Inferior parietal cortex (tissue), 1 donor: ENCODE measurements around the gene OR4E2.
"Not testable (repeated sequence)": the region's sequence is repeated elsewhere in the genome, so short reads cannot be mapped to it uniquely, and the experiment has no call there.

Experiments used
- DNase-seq: peaks from one replicate; pipeline ENCODE4 v3.0.0-alpha.2; 2016; ENCODE audit errors: extremely low spot score

The OR4E2 gene

GRCh38 chr14:21697662-21698061 lies 44.0 kb downstream of the OR4E2 start:
- DNase-seq = not testable (repeated sequence)

GRCh38 chr14:21698538-21698937 lies 44.9 kb downstream of the OR4E2 start:
- DNase-seq = not testable (repeated sequence)

DNA sequence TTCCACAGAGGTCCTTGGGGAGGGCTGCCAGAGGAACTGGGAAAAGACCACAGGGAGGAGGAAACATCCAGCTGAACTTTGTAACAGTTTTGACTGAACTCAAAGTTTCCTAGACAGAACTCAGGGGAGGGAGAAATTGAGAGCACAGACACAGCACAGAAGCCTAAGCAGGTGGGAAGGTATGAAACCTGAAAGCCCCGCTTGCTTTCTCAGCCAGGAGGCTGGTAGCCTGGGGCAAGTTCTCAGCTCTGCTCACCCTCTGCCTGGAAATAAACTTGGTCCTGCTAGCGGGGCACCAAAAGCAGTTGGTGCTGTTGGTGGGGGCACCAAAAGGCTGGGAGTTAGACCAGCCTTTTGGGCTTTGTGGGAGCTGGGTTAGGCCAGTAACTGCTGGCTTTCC lies 45.9 kb downstream of the OR4E2 start:
- DNase-seq = no peak

GRCh38 chr14:21702316-21702715 lies 48.7 kb downstream of the OR4E2 start:
- DNase-seq = no peak

DNA sequence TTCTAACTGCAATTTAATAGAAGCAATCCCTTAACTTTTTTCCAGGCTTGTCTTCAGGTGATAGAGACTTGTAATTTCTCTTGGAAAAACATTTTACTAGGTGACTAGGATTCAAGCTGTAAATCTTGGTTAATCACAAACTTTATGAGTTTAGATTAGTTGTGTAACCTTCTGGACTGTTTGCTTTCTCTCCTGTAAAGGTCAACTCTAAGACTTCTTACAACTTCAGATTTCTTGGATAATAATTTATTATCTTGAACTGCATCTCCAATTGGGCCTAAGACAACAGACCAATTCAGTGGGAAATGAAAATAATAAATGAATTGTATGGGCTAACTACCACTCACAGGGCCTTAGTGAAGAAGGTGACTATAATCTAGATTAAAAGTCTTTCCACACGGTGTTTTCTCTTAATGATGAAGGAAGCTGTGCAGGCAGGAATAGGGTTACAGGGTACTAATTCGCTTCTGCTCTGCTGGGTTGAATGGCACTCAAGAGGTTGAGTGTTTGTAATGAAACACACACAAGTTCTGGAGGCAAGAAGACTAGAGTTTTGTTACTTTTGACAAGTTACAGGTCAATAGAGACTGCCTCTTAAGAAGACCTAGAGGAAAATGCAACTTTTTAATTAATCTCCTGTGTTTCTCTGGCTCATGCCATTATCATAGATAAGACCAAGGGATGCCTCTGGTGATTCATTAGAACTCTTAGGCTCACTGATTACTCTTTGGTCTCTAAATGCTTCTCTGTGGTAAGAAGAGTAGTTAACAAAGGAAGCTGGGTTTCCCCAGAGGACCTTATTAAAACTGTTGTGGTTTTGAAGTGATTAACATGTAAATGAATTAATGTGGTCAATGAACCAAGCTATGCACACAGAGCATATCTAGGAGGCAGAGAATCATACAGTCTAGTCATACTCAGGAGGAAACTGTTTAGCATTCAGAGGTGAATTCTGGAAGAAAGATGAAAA lies 50.0 kb downstream of the OR4E2 start:
- no peak for DNase-seq

DNA sequence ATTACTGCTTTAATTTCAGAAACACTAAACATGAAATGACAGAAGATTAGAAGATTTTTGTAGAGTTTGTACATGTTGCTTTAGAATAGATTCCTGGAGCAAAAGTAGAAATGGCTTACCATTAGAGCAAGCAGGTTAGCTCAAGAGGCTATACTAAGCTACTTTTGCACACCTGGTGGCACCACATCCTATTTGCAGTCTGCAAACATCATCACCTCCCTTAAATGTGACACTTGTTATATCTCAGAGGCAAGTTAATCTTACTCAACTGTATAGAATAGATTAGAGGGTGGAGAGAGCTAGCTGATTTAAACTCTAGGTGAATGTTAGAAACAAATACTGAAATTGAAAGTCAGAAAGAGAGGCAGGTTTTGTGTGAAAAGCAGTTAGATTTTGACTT lies 50.7 kb downstream of the OR4E2 start:
- no peak for DNase-seq

GRCh38 chr14:21711360-21711961 lies 57.8 kb downstream of the OR4E2 start:
- peak; percentile 40 for DNase-seq

- DNase-seq = no peak
Measured at GRCh38 chr14:21712036-21712435, 58.4 kb downstream of the OR4E2 start.

GRCh38 chr14:21714318-21714929 lies 60.8 kb downstream of the OR4E2 start:
- no peak for DNase-seq
